ENCODE results near the gene ABCG4. TPM values are rescaled to one million over a fixed set of nuclear protein-coding genes. Genes with fewer than 3 reads are reported as not detected.

The ABCG4 gene
- total and polyA plus RNA-seq, 2 experiments from 2014 or later = 2.4 to 3.2 TPM

DNA sequence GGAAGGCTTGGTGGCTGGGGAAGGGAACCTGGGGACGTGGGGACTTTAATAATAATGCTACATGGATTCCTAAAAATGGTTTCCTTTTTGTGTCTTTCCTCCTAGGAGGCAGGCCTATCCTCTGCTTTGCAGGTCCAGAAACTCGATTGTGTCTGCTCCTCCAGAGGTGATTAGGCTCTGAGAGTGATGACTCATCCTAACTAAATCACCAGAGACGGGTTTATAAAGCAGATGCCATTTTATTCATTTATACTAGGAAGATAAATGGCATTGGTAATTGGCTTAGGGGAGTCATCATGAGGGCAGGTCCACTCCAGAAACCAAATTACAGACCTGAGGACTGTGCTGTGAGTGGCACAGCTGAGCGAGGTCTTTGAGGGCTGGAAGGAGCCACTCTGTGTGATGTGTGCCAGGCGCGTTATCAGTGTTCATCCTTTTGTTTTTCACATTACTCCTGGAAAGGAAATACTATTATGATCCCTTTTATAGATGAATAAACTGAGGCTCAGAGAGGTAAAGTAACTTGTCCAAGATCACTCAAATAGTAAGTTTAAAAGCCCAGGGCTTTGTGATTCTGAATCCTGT lies 26.7 kb downstream of the ABCG4 start:
- H3K4me1 ChIP-seq (ENCODE audit: low read depth) = no peaks in the 10 kb centered on the region
- no peaks in the 10 kb centered on the region for H3K9me3 ChIP-seq (ENCODE audit: low read depth)
- no peak overlapping the region for H3K4me3 ChIP-seq
- H3K27ac ChIP-seq = no peak overlapping the region
- H3K27me3 ChIP-seq = no peaks in the 10 kb centered on the region
- peaks cover 3% of the 10 kb centered on the region for H3K36me3 ChIP-seq
- peak in 1 of 2 donors; percentile 17 for DNase-seq (ENCODE audit: low read depth in 1 of 2, low spot score in 1 of 2)
- TF ChIP-seq CTCF (IDR thresholded peaks at IDR 0.05; ENCODE audit: low read depth, low read length) = no peak

GRCh38 chr11:119178166-119178680 lies 29.4 kb downstream of the ABCG4 start:
- Histone ChIP-seq H3K27ac (no peak overlapping the region), H3K9me3 (ENCODE audit: low read depth) (no peaks in the 10 kb centered on the region), H3K36me3 (peaks cover 3% of the 10 kb centered on the region), H3K4me3 (no peak overlapping the region), H3K27me3 (no peaks in the 10 kb centered on the region), H3K4me1 (ENCODE audit: low read depth) (no peaks in the 10 kb centered on the region)
- TF ChIP-seq CTCF (IDR thresholded peaks at IDR 0.05; ENCODE audit: low read depth, low read length) = no peak
- peak in 1 of 2 donors; percentile 10 for DNase-seq (ENCODE audit: low read depth in 1 of 2, low spot score in 1 of 2)

DNA sequence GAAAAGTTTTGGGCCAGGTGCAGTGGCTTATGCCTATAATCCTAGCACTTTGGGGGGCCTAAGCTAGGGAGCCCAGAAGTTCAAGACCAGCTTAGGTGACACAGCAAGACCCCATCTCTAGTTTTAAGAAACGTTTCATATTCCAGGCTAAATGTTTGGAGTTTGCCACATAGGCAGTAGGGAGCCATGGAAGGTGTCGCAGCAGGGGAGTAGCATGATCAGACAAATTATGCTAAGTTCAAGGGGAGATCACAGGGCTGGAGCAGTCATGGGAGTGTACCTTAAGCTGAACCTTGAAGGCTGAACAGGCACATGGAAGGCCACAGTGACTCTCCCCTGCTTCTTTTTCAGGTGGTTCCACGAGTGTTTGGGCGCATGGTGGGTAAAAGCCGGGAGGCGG lies 30.5 kb downstream of the ABCG4 start:
- no peaks in the 10 kb centered on the region for H3K9me3 ChIP-seq (ENCODE audit: low read depth)
- H3K4me3 ChIP-seq = no peak overlapping the region
- no peak for TF ChIP-seq CTCF (IDR thresholded peaks at IDR 0.05; ENCODE audit: low read depth, low read length)
- H3K4me1 ChIP-seq (ENCODE audit: low read depth) = no peaks in the 10 kb centered on the region
- DNase-seq (ENCODE audit: low read depth in 1 of 2, low spot score in 1 of 2) = no peak
- no peaks in the 10 kb centered on the region for H3K27me3 ChIP-seq
- H3K36me3 ChIP-seq = peaks cover 3% of the 10 kb centered on the region
- H3K27ac ChIP-seq = no peak overlapping the region

- no peaks in the 10 kb centered on the region for H3K27me3 ChIP-seq
Measured at GRCh38 chr11:119179983-119180382, 31.1 kb downstream of the ABCG4 start.

More at GRCh38 chr11:119179983-119180382, 31.1 kb downstream of the ABCG4 start:
- Histone ChIP-seq H3K27ac (no peak overlapping the region), H3K4me3 (no peak overlapping the region), H3K9me3 (ENCODE audit: low read depth) (no peaks in the 10 kb centered on the region), H3K4me1 (ENCODE audit: low read depth) (no peaks in the 10 kb centered on the region), H3K36me3 (peaks cover 3% of the 10 kb centered on the region)
- no peak for DNase-seq (ENCODE audit: low read depth in 1 of 2, low spot score in 1 of 2)
- no peak for TF ChIP-seq CTCF (IDR thresholded peaks at IDR 0.05; ENCODE audit: low read depth, low read length)
